ENCODE measurements around the gene LYPD4.
"Not testable (repeated sequence)": the region's sequence is repeated elsewhere in the genome, so short reads cannot be mapped to it uniquely, and the experiment has no call there.

The LYPD4 gene

DNA sequence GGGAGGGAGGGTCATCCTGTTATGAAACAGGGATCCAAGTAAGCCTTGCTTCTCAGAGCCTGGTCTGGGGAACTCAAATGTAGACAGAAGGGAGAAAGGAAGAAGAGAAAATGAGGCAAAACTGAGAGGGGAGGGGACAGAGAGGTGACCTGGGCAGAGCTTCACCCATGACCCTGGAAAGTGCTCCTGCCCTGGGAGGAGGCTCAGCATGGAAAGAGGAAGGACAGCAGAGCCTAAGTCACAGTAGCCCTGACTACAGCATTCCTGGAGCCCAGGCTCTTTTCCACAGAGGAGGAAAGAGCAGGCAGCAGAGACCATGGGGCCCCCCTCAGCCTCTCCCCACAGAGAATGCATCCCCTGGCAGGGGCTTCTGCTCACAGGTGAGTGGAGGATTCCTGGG is 48.1 kb downstream of the LYPD4 start, which contains the start of gene CEACAM3:
CEACAM3 (plus strand) TSS at position 226 of the 400 bp plus-strand sequence; CDS start at position 317, 91 bp downstream.
- H4K20me1 ChIP-seq, result no peaks in the 10 kb centered on the region
- H3K9me3 ChIP-seq, result peaks cover 10% of the 10 kb centered on the region
- no peak for TF ChIP-seq Cebpa-rat (IDR thresholded peaks at IDR 0.05)
- no peaks in the 10 kb centered on the region for H3K27me3 ChIP-seq
- no peaks in the 10 kb centered on the region for H3K36me3 ChIP-seq
- H3K4me1 ChIP-seq, result peaks cover 42% of the 10 kb centered on the region
- H3K9ac ChIP-seq, result peak within 1 kb of the TSS; percentile 7; the same call in 1 of the 2 replicates
- no peak within 1 kb of the TSS for H3K4me2 ChIP-seq
- H3K27ac ChIP-seq, result no peak within 1 kb of the TSS
- no peak within 1 kb of the TSS for H3K4me3 ChIP-seq

DNA sequence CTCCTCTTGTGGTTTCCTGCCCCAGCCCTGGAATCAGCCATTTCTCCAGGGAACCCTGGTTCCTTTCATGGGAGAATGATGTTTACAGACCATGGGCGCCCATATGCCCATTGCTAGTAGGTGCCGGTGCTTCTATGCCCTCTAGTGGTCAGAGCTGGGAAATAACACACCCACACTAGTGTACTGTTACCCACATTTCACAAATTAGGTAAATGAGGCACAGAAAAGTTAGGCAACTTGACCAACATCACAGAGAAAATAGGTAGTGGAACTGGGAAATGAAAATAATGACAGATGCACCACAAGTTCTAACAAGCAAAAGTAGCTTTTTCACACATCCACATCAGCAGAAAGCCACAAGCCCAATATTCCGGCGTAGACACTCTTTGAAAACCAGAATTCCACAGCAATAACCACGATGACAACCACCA is 49.4 kb downstream of the LYPD4 start:
- TF ChIP-seq Cebpa-rat (IDR thresholded peaks at IDR 0.05), result no peak
- H3K4me3 ChIP-seq, result no peak overlapping the region
- H3K36me3 ChIP-seq, result no peaks in the 10 kb centered on the region
- peaks cover 31% of the 10 kb centered on the region for H3K4me1 ChIP-seq
- H3K27me3 ChIP-seq, result no peaks in the 10 kb centered on the region
- H3K4me2 ChIP-seq, result peak overlapping the region; percentile 40; the same call in 1 of the 2 replicates
- no peaks in the 10 kb centered on the region for H4K20me1 ChIP-seq
- H3K9ac ChIP-seq, result no peak overlapping the region
- H3K27ac ChIP-seq, result no peak overlapping the region
- H3K9me3 ChIP-seq, result no peaks in the 10 kb centered on the region

DNA sequence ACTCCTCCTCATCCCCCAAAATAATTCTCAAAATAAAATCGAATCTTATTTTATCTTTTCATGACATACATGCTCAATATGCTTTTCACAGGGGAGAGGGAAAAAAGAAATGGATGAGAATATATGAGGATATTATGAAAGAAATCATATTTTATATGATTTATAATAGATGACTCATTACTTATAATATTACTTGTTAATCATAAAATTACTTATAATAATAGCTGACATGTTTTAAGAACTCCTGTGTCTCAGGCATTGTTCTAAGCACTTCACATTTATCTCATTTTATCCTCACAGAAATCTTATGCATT is 51.1 kb downstream of the LYPD4 start:
- TF ChIP-seq Cebpa-rat (IDR thresholded peaks at IDR 0.05), result no peak

DNA sequence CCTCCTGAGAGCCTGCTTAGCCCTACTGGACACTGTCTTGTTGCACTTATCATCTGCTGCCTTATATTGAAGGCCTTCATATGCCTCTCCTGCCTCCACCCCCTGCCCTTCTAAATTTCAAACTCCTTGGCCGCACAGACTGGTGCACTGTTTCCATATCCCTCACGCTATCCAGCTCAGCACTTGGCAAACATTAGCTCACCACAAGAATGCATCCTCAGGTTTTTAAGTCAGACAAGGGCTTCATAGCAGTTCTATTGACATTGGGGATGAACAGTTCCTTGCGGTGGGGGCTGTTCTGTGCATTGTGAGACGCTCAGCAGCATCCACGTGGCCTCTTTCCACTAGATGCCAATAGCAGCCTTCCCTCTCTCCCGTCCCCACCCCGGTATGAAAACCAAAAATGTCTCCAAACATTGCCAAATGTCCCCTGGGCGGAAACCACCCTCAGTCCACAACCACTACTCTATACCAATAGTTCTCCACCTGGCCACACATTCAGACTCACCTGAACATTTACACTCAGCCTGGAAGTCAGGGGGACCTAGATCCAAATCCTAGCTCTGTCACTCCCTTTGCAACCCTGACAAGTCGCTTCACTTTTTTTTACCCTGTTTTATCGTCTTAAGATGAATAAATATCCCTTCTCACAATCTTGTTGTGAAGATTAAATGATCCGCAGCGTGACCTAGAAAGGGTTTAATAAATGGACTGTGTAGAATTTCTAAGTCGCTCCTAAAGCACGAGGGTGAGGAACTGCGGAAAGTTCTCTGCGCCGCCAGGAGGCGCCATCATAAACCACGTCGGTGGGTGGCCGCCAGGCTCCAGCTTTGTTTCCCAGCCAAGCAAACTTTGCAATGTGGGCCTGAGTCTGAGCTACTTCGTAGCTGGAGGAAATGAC is 51.7 kb downstream of the LYPD4 start:
- Histone ChIP-seq H3K9ac (no peak overlapping the region), H3K36me3 (no peaks in the 10 kb centered on the region), H3K4me2 (no peak overlapping the region), H3K27ac (no peak overlapping the region), H3K27me3 (no peaks in the 10 kb centered on the region), H3K4me1 (peaks cover 17% of the 10 kb centered on the region), H3K9me3 (no peaks in the 10 kb centered on the region), H4K20me1 (no peaks in the 10 kb centered on the region), H3K4me3 (no peak overlapping the region)
- no peak for TF ChIP-seq Cebpa-rat (IDR thresholded peaks at IDR 0.05)

More for the DNA sequence above, 51.1 kb downstream of the LYPD4 start:
- no peaks in the 10 kb centered on the region for H3K9me3 ChIP-seq
- H3K9ac ChIP-seq, result no peak overlapping the region
- no peaks in the 10 kb centered on the region for H3K27me3 ChIP-seq
- H3K27ac ChIP-seq, result no peak overlapping the region
- no peaks in the 10 kb centered on the region for H4K20me1 ChIP-seq
- H3K36me3 ChIP-seq, result no peaks in the 10 kb centered on the region
- peaks cover 20% of the 10 kb centered on the region for H3K4me1 ChIP-seq
- no peak overlapping the region for H3K4me3 ChIP-seq
- no peak overlapping the region for H3K4me2 ChIP-seq

DNA sequence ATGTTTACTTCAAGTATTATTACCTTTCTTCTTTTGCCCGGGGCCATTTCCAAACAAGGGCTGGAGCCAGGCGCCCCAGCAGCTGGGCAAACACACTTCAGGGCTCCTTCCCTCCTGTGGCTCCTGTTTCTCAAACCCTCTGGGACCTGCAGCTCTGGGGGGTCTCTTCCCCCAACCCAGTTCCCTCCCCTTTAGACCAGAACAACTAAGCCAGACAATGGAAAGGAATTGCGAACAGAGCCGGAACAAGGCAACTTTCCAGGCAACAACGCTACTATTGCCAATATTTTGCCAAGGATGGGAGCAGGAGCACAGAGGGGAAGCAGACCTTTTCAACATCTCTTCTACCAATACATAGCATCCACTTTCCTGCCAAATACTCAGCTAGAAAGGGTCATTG is 55.4 kb downstream of the LYPD4 start:
- H3K27me3 ChIP-seq, result not testable (repeated sequence)

DNA sequence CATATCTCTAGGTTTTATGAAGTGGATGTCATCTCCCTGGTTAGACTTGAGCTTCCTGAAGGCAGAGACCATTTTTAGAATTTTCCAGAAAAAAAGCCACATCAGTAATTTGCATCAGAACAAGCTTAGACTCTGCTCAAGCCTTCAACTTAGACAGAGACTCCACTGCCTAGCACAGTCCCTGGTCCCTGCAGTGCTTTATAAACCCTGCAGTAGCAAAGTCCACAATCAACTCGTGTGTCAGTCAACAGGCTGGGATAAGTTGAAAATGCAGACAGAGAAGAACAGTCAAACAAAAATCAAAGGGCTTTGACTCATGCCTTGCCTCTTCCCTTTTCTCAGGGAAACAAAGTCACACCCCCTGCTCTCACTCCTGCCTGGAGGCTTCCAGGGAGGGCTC is 56.0 kb downstream of the LYPD4 start:
- not testable (repeated sequence) for H3K36me3 ChIP-seq, H3K9ac ChIP-seq, H3K27me3 ChIP-seq, H3K4me2 ChIP-seq, H3K4me3 ChIP-seq, H3K9me3 ChIP-seq, H4K20me1 ChIP-seq, H3K27ac ChIP-seq
- H3K4me1 ChIP-seq, result peaks cover 52% of the 10 kb centered on the region

More for the DNA sequence above, 55.4 kb downstream of the LYPD4 start:
- H3K9me3 ChIP-seq, H4K20me1 ChIP-seq, H3K4me2 ChIP-seq, H3K9ac ChIP-seq, H3K4me3 ChIP-seq, H3K36me3 ChIP-seq, H3K27ac ChIP-seq: not testable (repeated sequence)
- H3K4me1 ChIP-seq, result peaks cover 46% of the 10 kb centered on the region

Data from BLaER1 (cell line).